ENCODE data around the gene ATP1B3.

GRCh38 chr3:141905129-141905528 is 28.7 kb downstream of the ATP1B3 start:
- no peak for TF ChIP-seq CTCF (IDR thresholded peaks at IDR 0.05)
- no peak for TF ChIP-seq POLR2A (IDR thresholded peaks at IDR 0.05)
